ENCODE measurements around the gene C17orf100. TPM values are rescaled to one million over a fixed set of nuclear protein-coding genes. Genes with fewer than 3 reads are reported as not detected.

Gene C17orf100
- polyA plus RNA-seq, 2 of the 4 experiments (the other 2 are of a cell fraction), result 3.1 to 4.1 TPM

DNA sequence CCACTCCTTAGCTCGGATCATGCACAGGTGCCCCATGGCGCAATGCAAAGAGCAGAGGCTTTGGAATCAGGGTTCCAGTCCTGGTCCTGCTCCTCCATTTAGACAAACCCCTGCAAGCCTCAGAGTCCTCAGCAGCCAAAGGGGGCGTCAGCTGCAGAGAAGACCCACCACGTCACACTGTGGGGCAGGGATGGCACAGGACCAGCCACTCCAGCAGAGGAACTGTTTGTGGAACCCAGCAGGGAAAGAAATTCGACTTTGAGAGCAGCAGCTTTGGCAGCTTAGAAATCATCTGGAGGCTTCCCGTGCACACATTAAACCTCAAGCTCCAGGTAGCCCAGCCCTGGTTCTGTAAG lies 25.2 kb downstream of the C17orf100 start:
- ChIA-PET CTCF (interaction anchor here (0.7 to 5.3 kb wide), 9 partner anchors 9 to 369 kb away, joined by 3 to 62 read pairs (median 3); no protein-coding TSS in a partner anchor), POLR2A (no interaction called here)
- 50% methylated on average over 6 of the region's 6 CpGs for WGBS (ENCODE audit: missing lambda C conversion rate)
- Histone ChIP-seq H3K27ac (no peak overlapping the region), H3K4me3 (no peak overlapping the region), H3K4me1 (peaks cover 10% of the 10 kb centered on the region; the same call in 2 of the 3 replicates), H3K9me3 (no peaks in the 10 kb centered on the region), H3K4me2 (no peak overlapping the region)
- TF ChIP-seq HOXB5 (CRISPR knock-in tag; IDR thresholded peaks at IDR 0.05), result no peak
- TF ChIP-seq, protein P1, sequence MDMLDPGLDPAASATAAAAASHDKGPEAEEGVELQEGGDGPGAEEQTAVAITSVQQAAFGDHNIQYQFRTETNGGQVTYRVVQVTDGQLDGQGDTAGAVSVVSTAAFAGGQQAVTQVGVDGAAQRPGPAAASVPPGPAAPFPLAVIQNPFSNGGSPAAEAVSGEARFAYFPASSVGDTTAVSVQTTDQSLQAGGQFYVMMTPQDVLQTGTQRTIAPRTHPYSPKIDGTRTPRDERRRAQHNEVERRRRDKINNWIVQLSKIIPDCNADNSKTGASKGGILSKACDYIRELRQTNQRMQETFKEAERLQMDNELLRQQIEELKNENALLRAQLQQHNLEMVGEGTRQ (IDR thresholded peaks at IDR 0.05), result no peak
- no peak for TF ChIP-seq FOSL2 (IDR thresholded peaks at IDR 0.05)
- TF ChIP-seq FOSL2 (CRISPR knock-in tag; IDR thresholded peaks at IDR 0.05), result no peak
- no peak for TF ChIP-seq SMC3 (IDR thresholded peaks at IDR 0.05)
- TF ChIP-seq, protein P2, sequence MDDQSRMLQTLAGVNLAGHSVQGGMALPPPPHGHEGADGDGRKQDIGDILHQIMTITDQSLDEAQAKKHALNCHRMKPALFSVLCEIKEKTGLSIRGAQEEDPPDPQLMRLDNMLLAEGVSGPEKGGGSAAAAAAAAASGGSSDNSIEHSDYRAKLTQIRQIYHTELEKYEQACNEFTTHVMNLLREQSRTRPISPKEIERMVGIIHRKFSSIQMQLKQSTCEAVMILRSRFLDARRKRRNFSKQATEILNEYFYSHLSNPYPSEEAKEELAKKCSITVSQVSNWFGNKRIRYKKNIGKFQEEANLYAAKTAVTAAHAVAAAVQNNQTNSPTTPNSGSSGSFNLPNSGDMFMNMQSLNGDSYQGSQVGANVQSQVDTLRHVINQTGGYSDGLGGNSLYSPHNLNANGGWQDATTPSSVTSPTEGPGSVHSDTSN (IDR thresholded peaks at IDR 0.05), result no peak
- TF ChIP-seq, protein P3, sequence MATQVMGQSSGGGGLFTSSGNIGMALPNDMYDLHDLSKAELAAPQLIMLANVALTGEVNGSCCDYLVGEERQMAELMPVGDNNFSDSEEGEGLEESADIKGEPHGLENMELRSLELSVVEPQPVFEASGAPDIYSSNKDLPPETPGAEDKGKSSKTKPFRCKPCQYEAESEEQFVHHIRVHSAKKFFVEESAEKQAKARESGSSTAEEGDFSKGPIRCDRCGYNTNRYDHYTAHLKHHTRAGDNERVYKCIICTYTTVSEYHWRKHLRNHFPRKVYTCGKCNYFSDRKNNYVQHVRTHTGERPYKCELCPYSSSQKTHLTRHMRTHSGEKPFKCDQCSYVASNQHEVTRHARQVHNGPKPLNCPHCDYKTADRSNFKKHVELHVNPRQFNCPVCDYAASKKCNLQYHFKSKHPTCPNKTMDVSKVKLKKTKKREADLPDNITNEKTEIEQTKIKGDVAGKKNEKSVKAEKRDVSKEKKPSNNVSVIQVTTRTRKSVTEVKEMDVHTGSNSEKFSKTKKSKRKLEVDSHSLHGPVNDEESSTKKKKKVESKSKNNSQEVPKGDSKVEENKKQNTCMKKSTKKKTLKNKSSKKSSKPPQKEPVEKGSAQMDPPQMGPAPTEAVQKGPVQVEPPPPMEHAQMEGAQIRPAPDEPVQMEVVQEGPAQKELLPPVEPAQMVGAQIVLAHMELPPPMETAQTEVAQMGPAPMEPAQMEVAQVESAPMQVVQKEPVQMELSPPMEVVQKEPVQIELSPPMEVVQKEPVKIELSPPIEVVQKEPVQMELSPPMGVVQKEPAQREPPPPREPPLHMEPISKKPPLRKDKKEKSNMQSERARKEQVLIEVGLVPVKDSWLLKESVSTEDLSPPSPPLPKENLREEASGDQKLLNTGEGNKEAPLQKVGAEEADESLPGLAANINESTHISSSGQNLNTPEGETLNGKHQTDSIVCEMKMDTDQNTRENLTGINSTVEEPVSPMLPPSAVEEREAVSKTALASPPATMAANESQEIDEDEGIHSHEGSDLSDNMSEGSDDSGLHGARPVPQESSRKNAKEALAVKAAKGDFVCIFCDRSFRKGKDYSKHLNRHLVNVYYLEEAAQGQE (IDR thresholded peaks at IDR 0.05), result no peak
- no peak for TF ChIP-seq POLR2A (IDR thresholded peaks at IDR 0.05; ENCODE audit: low read length)
- TF ChIP-seq, protein P4, sequence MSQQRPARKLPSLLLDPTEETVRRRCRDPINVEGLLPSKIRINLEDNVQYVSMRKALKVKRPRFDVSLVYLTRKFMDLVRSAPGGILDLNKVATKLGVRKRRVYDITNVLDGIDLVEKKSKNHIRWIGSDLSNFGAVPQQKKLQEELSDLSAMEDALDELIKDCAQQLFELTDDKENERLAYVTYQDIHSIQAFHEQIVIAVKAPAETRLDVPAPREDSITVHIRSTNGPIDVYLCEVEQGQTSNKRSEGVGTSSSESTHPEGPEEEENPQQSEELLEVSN (IDR thresholded peaks at IDR 0.05; ENCODE audit: borderline replicate concordance, low read depth), result no peak
- no peak for TF ChIP-seq ZC3H11A (IDR thresholded peaks at IDR 0.05)
- TF ChIP-seq RFX5 (IDR thresholded peaks at IDR 0.05), result no peak
- TF ChIP-seq FOXS1 (CRISPR knock-in tag; IDR thresholded peaks at IDR 0.05), result no peak
- no peak for TF ChIP-seq JUNB (IDR thresholded peaks at IDR 0.05)
- no peak for TF ChIP-seq HOXA7 (CRISPR knock-in tag; IDR thresholded peaks at IDR 0.05)
- TF ChIP-seq NR3C1 (IDR thresholded peaks at IDR 0.05), result no peak
- TF ChIP-seq, protein P5, sequence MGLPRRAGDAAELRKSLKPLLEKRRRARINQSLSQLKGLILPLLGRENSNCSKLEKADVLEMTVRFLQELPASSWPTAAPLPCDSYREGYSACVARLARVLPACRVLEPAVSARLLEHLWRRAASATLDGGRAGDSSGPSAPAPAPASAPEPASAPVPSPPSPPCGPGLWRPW (IDR thresholded peaks at IDR 0.05), result no peak
- no peak for TF ChIP-seq EP300 (IDR thresholded peaks at IDR 0.05)
- no peak for FAIRE-seq
- DNase-seq (ENCODE audit: low read depth in 1 of 2, low spot score in 1 of 2), result no peak
- ATAC-seq, result no peak

DNA sequence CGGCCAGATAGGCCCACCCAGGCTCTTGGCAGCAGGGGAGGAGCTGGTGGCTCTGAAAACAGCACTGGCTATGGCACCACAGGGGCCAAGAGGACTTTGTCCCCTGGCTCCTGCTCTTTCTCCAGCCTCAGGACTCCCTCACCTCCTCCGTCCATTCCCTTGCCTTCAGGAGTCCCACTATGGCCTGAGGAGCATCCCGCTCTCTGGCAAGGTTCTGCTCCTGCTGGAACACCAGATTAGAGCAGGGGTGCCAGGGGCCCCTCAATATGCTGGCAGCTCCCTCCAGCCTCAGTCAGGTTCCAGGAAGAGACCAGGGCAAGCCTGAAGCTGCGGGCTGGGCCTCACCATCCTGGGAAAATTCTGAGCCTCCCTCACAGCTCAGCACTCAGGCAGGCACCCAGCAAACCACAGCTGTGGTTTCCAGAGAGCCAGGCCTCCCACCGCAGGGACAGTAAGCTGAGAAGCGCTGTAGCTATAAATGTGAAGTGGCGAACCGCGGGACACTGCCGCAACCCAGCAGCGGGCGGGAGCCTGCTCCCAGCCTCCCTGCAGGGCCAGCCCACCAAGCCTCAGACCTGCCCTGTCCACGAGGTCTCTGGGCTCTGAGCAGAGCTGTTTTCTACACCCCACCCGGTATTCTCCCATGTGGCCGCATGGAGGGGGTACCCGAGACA lies 25.7 kb downstream of the C17orf100 start:
- no peak overlapping the region for H3K4me2 ChIP-seq
- H3K4me3 ChIP-seq, result no peak overlapping the region
- FAIRE-seq, result no peak
- no peak overlapping the region for H3K27ac ChIP-seq
- CTCF ChIA-PET, result interaction anchor here (0.5 to 5.3 kb wide), 12 partner anchors 8 to 684 kb away, joined by 3 to 62 read pairs (median 4); no protein-coding TSS in a partner anchor
- no peak for DNase-seq (ENCODE audit: low read depth in 1 of 2, low spot score in 1 of 2)
- peak in 1 of 2 experiments; percentile 22; a peak in 1 of 6 replicates for ATAC-seq
- no peaks in the 10 kb centered on the region for H3K9me3 ChIP-seq
- POLR2A ChIA-PET, result interaction anchor here (0.6 kb wide), 1 partner anchor 13 kb away, joined by 7 read pairs; no protein-coding TSS in a partner anchor
- TF ChIP-seq, protein P6, sequence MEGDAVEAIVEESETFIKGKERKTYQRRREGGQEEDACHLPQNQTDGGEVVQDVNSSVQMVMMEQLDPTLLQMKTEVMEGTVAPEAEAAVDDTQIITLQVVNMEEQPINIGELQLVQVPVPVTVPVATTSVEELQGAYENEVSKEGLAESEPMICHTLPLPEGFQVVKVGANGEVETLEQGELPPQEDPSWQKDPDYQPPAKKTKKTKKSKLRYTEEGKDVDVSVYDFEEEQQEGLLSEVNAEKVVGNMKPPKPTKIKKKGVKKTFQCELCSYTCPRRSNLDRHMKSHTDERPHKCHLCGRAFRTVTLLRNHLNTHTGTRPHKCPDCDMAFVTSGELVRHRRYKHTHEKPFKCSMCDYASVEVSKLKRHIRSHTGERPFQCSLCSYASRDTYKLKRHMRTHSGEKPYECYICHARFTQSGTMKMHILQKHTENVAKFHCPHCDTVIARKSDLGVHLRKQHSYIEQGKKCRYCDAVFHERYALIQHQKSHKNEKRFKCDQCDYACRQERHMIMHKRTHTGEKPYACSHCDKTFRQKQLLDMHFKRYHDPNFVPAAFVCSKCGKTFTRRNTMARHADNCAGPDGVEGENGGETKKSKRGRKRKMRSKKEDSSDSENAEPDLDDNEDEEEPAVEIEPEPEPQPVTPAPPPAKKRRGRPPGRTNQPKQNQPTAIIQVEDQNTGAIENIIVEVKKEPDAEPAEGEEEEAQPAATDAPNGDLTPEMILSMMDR (IDR thresholded peaks at IDR 0.05), result no peak
- no peak for TF ChIP-seq CBX2 (IDR thresholded peaks at IDR 0.05; ENCODE audit: borderline replicate concordance, low read depth)
- TF ChIP-seq POLR2A (IDR thresholded peaks at IDR 0.05; ENCODE audit: low read length), result no peak
- no peak for TF ChIP-seq CBX8 (IDR thresholded peaks at IDR 0.05)
- no peak for TF ChIP-seq FOSL2 (IDR thresholded peaks at IDR 0.05)
- TF ChIP-seq FOSL2 (CRISPR knock-in tag; IDR thresholded peaks at IDR 0.05), result no peak
- peaks cover 10% of the 10 kb centered on the region; the same call in 2 of the 3 replicates for H3K4me1 ChIP-seq
- WGBS (ENCODE audit: missing lambda C conversion rate), result 64% methylated on average over 13 of the region's 16 CpGs
